GM10248 (cell line): ENCODE data around the gene TMEM263.
"Not testable (repeated sequence)": the region's sequence is repeated elsewhere in the genome, so short reads cannot be mapped to it uniquely, and the experiment has no call there.

ENCODE experiments used
- CTCF ChIA-PET: fragments of 300-600 bp; sonication (Branson Sonifier 250); formaldehyde crosslinking; extraction: SDS; loops from one replicate; lab custom pipeline; 2021; ENCODE audit warnings: antibody characterized with exemption; lab: Yijun Ruan, JAX
- POLR2A ChIA-PET: fragments of 350-650 bp; sonication (Branson Sonifier 250); formaldehyde crosslinking; extraction: SDS; loops from one replicate; lab custom pipeline; 2020; ENCODE audit warnings: antibody characterized with exemption; lab: Yijun Ruan, JAX
- DNase-seq: peaks from one replicate; pipeline ENCODE4 v3.0.0; 2012; ENCODE audit errors: extremely low spot score
- TF ChIP-seq, protein P1 (sequence below): IDR thresholded peaks from 2 replicates; pipeline ENCODE4 v1.5.1; 2012; ENCODE audit warnings: mild to moderate bottlenecking, low read depth; ENCODE audit errors: extremely low read depth, missing control alignments, control extremely low read depth

TMEM263 gene

DNA sequence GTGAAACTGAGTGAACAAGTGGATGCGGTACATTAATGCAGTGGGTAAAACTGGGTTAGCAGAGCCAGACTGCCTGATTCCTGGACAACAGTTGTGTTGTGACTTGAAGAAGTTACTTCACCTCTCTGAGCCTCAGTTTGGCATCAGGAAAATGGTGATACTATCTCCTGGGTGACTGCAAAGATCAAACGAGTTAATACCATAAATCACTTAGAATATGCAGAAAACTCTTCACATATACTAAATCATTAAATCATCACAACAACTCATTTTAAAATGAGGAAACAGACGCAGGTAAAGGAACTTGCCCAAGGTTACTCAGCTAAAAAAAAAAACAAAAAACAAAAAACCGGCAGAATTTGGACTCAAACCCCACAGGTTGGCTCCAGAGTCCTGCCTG is 30.4 kb downstream of the TMEM263 start:
- no peak for DNase-seq
- ChIA-PET CTCF (no interaction called here), POLR2A (interaction anchor here (0.6 to 1.2 kb wide), 2 partner anchors 9 to 31 kb away, joined by 3 to 5 read pairs; partner anchors contain the start of gene TMEM263)
- TF ChIP-seq, protein P1, sequence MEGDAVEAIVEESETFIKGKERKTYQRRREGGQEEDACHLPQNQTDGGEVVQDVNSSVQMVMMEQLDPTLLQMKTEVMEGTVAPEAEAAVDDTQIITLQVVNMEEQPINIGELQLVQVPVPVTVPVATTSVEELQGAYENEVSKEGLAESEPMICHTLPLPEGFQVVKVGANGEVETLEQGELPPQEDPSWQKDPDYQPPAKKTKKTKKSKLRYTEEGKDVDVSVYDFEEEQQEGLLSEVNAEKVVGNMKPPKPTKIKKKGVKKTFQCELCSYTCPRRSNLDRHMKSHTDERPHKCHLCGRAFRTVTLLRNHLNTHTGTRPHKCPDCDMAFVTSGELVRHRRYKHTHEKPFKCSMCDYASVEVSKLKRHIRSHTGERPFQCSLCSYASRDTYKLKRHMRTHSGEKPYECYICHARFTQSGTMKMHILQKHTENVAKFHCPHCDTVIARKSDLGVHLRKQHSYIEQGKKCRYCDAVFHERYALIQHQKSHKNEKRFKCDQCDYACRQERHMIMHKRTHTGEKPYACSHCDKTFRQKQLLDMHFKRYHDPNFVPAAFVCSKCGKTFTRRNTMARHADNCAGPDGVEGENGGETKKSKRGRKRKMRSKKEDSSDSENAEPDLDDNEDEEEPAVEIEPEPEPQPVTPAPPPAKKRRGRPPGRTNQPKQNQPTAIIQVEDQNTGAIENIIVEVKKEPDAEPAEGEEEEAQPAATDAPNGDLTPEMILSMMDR: no peak

- TF ChIP-seq, protein P1: no peak
- DNase-seq: peak; percentile 96
- ChIA-PET CTCF (interaction anchor here (0.9 to 1.5 kb wide), 2 partner anchors 104 to 145 kb away, joined by 3 read pairs; no protein-coding TSS in a partner anchor), POLR2A (interaction anchor here (0.5 to 1.2 kb wide), 3 partner anchors 10 to 31 kb away, joined by 3 to 5 read pairs (median 3); partner anchors contain the start of gene TMEM263)
Observed at GRCh38 chr12:106986625-106987389, 31.1 kb downstream of the TMEM263 start, which contains the start of gene MTERF2. MTERF2 (minus strand) TSS chr12:106987146; CDS start chr12:106978714, 8,432 bp downstream.

DNA sequence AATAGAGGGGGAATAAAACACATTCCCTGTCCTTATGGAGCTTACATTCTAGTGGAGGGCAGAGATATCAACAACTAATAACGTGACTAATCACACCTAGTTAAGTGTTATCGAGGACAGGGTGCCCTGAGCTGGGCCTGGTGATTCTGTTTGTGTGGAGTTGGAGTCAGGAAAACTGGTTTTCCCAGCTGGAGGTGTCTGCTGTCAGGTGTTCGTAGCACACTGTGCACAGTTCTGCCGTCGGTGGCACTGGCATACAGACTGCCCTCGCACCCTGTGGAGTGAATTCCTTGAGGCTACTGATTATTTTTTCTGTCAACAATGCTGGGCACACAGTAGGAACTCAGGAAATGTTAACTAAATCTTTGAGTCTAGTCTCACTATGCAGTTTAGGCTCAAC is 32.1 kb downstream of the TMEM263 start:
- ChIA-PET CTCF (interaction anchor here (0.8 to 1.6 kb wide), 3 partner anchors 9 to 144 kb away, joined by 3 to 4 read pairs (median 3); no protein-coding TSS in a partner anchor), POLR2A (interaction anchor here (0.5 kb wide), 1 partner anchor 11 kb away, joined by 3 read pairs; no protein-coding TSS in a partner anchor)

GRCh38 chr12:106994579-106995220 is 39.0 kb downstream of the TMEM263 start:
- POLR2A ChIA-PET: no interaction called here
- no peak for DNase-seq
- TF ChIP-seq, protein P1: no peak

More for the DNA sequence above, 32.1 kb downstream of the TMEM263 start:
- no peak for DNase-seq
- TF ChIP-seq, protein P1: no peak

GRCh38 chr12:106996102-106996501 is 40.4 kb downstream of the TMEM263 start:
- CTCF ChIA-PET: interaction anchor here (1.2 to 2.0 kb wide), 2 partner anchors 9 to 19 kb away, joined by 3 to 4 read pairs; no protein-coding TSS in a partner anchor
- DNase-seq, POLR2A ChIA-PET: not testable (repeated sequence)

More at GRCh38 chr12:106994579-106995220, 39.0 kb downstream of the TMEM263 start:
- CTCF ChIA-PET: interaction anchor here (1.4 to 2.0 kb wide), 2 partner anchors 10 to 11 kb away, joined by 4 read pairs; no protein-coding TSS in a partner anchor

DNA sequence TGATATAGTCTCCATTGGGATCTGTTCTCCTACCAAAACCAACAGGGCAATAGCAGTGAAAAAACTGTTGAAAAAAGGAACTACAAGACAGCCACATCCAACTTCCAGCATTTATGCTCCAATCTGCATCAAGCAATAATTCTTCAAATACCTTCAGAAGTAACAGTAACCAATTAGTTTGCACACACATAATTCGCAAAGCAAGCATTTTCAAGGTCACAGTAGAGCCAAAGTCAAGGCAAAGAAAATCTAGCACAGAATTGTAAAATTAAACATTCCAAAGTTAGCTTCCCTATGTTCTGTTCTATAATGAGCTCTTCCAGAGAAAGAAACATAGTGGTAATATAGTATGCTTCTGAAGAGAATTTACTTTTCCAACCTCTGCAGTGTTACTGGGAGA is 42.2 kb downstream of the TMEM263 start:
- POLR2A ChIA-PET: no interaction called here
- CTCF ChIA-PET: interaction anchor here (1.0 to 1.7 kb wide), 3 partner anchors 9 to 37 kb away, joined by 4 to 5 read pairs (median 4); no protein-coding TSS in a partner anchor
- TF ChIP-seq, protein P1: no peak
- DNase-seq: no peak
